ENCODE measurements around the gene TMEM239.
"Not testable (repeated sequence)": the region's sequence is repeated elsewhere in the genome, so short reads cannot be mapped to it uniquely, and the experiment has no call there.

Gene TMEM239

DNA sequence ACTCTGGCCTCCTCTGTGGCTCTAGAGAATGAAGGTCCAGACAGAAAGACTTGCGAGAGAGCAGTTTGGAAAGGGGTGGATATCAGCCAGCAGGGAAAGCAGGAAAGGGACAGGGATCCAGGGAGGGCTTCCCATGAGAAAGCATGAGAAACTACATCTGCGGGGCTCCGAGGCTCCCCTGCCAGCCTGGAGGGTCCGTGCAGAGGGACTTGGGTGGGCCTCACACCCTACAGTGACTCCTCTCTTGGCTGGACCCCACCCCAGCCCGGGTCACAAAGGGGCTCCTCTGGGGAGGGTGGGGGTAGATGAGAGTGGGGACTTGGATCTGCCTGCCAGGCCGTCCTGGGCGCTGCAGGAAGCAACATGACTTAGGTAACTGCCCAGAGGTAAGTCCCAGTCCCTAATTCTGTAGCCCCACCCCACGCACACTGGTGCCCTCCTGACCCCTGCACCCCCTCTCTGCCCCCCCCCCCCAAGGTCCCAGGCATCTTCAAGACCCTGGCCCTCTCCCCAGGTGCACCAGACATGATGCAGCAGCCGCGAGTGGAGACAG, at the start of gene TMEM239:
TMEM239 (plus strand) TSS at position 335 of the 553 bp plus-strand sequence; CDS start at position 526, 191 bp downstream.
- DNase-seq, result no peak

DNA sequence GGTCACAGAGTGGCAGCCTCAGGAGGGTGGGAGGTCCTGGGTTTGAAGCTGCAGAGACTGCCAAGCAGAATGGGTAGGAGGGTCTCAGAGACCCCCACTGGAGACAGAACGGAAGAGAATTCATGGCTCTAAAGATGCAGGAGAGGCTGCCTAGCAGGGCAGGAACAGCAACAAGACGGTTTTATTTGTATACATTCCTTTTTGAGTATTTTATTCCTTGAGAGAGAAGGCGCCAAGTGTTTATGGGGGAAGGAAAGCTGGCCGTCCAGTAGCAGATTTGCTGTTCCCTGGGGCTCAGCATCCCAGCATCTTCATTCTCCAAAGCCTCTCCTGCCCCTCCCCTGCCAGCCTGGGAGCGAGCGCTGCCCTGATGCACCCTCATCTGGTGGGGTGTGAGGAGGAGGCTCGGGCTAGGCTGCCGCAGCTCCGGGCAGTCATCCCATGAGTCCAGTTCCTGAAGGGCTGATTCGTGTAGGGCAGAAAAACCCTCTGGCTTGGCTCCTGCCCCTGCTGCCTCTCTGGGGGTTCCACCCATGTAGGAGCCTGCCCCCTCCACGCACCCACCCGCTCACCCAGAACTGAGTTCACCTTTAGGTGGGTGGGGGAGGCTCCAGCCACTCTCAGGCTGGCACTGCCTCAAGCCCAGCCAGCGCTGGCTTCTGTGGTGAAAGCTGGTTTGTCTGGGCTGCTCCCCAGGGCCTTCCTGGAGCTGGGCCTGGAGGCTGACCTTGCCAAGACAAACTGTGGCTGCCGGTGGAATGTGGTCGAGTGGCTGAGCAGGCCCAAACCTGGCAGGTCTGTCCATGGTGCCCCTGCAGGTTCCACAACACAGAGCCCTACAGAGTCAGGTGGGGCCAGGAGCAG, 48.2 kb upstream of the TMEM239 start:
- DNase-seq, result no peak

DNA sequence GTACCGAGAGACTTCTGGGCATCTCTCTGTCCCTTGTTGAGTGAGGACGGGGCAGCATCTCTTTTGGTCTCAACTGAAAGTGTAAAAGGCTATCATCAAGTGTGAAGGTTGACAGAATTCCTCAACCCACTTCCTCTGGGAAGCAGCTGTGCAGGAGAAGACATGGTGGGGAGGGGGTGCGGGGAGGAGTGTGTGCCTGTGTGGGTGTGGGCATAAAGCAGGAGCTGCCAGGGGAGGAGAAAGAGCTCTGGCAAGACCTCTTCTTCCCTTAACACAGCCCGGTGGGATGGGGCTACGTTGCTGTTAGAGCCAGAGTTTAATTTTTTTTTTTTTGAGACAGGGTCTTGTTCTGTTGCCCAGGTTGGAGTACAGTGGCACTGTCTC, 47.5 kb upstream of the TMEM239 start:
- no peak for DNase-seq

DNA sequence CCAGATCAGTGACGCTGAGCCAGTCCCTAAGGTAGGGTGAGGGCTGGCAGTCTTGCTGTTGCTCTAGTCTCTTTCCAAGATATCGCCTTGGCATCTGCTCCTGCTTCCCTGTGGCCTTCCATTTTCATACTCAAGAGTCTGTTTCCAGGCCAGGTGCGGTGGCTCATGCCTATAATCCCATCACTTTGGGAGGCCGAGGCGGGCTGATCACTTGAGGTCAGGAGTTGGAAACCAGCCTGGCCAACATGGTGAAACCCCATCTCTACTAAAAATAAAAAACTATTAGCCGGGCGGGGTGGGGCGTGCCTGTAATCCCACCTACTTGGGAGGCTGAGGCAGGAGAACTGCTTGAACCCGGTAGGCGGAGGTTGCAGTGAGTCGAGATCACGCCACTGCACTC, 46.1 kb upstream of the TMEM239 start:
- DNase-seq, result not testable (repeated sequence)

DNA sequence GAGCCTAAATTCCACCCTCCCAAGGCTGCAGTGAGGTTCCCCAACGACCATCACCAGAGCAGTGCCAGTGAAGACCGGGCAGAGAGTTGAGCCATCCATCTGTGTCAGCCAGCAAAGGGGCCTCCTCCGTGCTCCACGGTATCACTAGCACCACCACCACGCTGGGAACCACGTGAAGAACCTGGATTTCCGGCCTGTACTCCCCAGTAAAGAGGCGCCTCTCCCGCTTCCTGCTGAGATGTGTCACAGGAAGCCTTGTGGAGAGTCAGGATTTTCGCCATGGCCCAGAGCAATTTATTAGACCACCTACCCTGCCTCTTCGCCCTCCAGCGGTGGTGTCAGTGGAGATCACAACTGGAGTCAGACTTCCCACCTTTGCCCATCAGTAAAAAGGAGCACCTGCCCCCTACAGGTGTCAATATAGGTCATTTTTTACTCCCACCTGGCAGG, 44.5 kb upstream of the TMEM239 start:
- DNase-seq, result no peak

DNA sequence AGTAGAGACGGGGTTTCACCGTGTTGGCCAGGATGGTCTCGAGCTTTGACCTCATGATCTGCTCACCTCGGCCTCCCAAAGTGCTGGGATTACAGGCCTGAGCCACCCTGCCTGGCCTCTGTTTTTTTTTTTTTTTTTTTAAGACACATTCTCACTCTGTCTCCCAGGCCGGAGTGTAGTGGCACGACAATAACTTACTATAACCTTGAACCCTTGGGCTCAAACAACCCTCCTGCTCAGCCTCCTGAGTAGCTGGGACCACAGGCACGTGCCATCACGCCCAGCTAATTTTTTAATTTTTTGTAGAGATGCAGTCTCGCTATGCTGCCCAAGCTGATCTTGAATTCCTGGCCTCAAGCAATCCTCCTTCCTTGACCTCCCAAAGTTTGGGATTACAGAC, 42.4 kb upstream of the TMEM239 start:
- no peak for DNase-seq

DNA sequence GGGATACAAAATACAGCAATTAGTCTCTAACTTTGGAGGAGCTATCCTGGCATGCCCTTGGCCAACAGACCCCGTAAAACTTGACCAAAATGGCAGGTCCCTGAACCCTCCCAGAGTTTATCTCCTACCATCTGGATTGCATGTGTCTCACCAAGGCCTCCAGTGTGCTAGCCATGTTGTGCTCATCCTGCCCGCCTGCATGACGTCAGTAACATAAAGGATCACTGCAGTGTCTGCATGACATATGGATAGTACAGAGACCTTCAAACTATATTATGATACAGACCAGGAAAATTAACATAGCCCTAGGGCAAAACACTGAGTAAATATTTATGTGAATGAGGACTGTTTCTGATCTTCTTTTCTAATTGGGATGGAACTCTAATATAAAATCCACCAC, 41.0 kb upstream of the TMEM239 start:
- no peak for DNase-seq

DNA sequence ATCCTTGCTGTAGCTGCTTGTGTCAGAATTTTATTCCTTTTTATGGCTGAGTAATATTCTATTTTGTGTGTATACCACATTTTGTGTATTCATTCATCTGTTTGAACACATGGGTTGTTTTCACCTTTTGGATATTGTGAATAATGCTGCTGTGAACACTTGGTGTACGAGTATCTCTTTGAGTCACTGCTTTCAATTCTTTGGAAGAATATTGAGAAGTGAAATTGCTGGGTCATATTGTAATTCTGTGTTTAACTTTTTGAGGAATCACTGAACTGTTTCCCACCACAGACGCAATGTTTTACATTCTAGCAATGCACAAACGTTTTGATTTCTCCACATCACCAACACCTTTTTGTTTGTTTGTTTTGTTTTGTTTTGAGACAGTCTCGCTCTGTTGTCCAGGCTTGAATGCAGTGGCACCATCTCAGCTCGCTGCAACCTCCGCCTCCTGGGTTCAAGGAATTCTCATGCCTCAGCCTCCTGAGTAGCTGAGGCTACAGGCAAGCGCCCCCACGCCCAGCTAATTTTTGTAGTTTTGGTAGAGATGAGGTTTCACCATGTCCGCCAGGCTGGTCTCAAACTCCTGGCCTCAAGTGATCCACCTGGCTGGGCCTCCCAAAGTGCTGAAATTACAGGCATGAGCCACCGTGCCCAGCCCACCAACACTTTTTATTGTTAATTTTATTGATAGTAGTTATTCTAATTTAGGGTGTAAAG, 37.4 kb upstream of the TMEM239 start:
- DNase-seq, result no peak

DNA sequence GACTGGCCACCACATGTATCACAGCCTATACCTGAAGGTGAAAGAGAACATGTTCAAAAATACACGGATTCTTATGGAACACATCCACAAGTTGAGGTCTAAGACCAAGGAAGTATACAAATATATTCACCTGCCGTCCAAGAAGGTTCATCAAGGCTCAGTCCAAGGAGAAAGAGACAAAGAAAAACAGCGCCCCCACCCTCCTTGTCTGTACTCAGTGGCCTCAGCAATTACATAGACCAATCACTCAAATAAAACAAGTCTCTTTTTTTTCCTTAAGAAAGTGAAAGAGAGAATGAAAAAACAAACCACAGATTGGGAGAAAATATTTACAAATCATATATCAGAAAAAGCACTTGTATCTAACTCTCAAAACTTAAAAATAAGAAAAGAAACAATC, 35.2 kb upstream of the TMEM239 start:
- no peak for DNase-seq

DNA sequence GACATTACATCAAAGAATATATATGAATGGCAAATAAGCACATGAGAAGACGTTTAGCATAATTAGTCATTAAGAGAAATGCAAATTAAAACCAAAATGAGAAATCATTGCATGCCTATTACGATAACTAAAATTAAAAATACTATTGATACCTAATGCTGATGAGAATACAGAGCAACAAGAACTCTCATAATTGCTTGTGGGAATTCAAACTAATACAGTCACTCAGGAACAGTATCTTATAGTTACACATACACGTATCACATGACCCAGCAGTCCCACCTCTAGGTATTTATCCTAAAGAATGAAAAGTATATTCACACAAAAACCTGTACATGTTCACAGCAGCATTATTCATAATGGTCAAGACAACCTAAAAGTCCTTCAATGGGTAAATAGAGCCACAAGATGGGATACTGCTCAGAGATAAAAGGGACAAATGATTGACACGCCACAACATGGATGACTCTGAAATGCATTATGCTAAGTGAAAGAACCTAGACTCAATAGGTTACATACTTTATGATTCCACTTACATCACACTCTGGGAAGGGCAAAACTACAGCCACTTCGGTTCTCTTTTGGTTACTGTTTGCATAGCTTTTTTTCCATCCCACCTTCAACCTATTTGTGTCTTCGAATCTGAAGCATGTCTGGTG, 32.1 kb upstream of the TMEM239 start:
- no peak for DNase-seq

DNA sequence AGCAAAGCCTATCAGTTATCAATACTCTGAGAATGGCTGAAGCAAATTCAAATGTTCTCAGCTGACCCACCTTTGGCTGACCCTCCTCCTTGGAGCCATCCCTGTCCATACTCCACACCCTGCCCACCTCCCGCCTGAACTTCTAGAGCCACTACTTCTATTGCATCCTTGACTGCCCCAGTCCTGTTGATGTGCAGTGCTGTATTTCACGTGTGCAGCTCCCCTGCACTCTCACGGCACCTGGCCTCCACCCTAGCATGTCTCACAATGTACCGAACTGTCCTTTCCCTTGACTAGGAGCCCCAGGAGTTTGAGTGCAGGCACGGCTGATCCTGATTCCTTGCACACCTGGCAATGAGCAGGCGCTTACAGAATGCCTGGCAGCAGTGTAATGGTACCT, 22.7 kb upstream of the TMEM239 start:
- DNase-seq, result no peak

DNA sequence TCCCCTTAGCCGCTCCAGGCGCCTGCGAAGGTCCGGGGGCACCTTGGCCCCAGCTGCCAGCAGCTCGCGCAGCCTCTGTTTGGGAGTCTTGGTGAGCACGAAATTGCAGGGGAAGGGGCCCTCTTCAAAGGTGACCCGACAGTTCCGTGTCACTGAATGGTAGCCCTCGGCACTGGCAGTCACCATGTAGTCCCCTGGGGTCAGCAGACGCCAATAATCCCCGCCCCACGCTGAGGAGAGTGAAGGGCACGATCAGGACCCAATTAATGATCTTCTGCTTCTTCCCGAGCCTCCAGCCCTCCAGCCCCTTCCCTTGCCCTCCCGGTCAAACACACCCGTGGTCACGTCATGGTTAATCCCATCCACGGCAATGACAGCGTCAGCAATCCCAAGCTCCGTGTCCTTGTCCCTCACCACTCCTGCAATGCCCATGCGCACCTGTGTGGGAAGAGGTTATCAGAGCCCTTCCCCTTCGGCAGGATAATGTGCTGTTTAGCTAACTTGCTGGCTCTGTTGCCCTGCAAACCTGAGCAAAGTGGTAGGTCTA, 21.9 kb upstream of the TMEM239 start:
- DNase-seq, result no peak

DNA sequence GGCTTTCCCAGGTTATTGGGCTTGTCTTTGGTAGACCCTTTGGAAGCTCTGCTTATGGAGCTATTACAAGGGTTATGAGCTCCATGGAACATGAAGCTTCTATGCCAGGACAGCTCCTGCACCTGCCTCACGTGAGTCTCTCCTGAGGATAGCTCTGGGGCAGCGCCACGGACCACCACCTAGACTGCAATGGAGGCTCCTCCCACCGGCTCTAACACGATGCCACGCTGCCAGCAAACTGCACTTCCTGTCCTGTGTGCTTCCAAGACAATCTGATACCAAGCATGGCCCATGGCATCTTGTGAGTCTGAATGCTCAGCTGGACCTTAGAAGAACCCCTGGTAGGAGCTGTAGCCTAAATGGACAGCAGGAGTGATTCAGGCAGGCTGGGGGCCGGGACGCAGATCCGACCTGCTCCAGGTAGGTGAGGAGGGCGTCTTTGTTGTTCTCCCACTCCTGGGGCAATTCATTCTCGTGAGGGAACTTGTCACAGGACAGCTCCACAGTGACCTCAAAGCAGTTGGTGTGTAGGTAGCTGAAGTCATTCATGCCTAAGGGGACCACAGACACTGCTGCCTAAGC, 21.2 kb upstream of the TMEM239 start:
- DNase-seq, result no peak

DNA sequence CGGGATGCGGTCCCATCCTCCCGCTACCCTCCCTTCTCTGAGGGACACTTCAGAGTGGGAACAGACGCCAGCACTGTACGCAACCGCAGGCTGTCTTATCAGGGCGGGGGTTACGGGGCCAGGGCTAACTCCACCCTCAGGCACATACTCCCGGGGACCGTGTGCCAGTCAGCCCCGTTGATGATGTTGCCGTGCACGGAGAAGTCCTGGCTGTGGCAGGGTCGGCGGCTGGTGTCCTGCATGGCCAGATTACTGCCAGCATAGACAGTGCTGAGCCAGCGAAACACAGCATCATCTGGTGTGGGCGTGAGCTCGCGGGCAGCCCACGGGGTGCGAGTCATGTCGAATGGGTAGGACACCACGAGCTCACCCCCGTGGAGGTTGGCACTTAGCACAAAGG, 20.7 kb upstream of the TMEM239 start:
- no peak for DNase-seq

DNA sequence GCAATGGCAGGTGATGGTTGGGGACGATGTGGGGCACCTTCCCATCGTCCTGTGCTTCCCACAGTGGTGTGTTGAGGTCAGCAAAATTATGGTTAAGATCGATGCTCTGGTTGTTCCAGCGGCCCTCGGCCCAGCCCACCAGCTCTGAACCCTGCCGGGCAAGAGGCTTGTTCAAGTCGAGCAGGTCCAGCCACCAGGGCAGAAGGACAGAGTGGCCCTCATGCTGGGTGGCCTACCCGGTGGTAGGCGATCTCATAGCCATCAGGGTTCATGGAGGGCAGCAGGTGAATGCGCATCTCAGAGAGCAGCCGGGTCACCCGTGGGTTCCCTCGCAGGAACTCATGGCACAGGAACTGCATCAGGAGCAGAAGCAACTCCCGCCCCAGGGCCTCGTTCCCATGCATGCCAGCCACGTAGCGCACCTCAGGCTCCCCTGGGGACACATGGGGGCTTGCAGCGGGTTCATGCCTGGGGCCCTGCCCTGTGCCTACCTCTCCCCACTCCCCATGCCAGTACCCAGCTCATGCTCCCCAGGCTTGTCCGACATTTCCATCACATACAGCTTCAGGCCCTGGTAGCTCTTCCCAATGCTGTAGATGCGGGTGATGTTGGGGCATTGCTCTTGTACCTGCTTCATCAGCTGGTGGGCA, 20.0 kb upstream of the TMEM239 start:
- DNase-seq, result no peak

DNA sequence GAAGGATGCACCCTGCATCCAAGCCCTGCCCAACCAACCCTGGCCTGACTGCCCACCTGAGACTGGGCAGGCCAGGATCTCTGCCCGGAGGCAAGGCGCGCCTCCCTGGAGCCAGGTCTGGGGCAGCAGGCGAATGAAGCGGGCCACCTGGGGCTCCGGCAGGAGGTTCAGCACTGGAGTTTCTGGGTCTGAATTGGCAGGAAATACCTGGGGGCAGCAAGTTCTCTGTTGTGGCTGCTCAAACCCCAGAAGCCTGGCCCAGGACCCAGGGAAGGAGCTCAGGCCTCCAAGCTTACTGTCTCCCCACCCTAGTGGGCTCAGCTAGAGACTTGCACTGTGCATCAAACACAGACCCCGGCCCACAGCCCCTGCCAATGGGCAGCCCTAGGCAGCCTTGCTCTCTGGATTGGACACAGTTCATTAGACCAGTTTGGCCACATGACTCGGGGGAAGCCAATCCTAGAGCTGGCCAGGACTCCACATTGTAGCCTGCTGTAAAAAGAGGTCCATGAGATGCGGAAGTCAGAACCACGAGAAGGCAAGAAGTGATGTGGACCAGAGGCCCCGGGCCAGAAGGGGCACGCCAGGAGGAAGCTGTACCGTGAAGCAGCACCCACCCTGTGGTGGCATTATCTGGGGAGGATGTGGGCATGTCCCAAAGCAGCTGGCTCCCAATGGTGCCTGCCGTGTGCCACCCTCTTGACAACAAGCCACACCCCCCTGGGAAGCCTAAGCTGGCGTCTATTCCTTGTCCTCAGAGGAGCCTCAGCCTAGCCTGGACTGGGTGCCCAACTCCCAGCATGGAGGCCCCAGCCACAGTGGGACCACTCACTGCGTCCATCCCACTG, 18.8 kb upstream of the TMEM239 start:
- no peak for DNase-seq

DNA sequence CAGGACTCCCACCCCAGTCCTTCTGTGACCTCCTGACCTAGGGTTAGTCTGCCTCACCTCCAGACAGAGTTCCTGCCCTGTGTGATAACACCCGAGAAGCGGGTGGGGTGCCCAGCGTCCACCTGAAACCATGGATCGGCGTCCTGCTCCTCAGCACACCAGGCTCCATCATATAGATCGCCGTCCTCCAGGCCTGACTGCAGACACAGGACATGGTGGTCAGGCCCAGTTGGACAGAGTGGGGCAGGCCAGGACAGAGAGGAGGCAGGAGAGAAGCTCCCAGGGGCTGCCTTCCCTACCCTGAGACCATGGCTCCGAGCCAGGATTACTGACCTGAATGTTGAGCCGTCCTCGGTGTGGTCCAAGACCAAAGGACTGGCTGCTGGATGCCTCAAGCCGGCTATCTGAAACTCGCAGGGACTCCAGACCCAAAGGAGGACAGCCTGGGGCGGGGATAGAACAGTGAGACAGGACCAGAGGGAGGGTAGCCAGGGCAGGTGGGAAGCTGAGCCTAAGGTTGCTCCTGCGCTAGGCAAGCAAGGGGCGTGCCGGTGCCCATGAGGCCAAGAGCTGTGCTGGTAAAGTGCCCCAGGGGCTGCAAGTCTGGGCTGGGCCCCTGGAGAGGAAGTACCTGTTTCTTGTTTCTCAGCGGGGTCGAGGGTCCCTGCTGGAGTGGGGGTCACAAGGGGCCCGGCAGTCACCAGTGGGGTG, 17.9 kb upstream of the TMEM239 start:
- no peak for DNase-seq

DNA sequence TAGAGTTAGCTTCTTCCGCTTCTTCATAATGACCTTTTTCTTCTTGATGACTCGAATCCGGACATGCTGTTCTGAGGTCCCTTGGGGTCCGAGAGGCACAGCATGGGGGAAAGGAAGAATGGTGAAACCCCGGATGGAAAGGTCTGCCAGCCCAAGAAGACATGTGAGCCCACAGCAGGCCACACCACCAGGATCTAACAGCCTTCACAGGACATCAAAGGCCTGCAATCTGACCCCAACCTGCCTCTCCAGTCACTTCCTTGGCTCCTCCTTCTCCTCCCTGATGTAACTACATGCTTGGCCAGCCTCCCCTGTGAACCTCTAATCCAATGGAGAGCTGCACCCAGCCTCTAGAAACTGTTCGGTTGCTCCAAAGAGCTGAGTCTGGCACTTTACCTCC, 17.4 kb upstream of the TMEM239 start:
- no peak for DNase-seq

DNA sequence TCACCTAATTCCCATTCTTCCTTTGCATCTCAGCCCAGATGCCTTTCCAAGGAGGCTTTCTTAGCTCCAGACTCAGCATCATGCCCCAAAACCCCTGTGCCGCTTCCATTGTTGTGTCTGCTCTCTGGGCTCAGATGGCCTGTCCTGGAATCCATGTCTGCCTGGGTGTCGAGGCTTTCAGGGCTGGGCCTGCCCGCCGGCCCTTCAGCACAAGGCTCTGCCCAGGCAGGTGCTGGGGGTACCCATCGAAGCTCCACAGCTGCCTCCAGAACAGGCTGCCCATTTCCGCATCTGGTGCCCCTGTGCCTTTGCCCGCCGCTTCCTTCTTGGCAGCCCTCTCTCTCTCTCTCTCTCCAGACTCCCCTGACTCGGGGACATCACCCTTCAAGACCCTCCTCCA, 16.9 kb upstream of the TMEM239 start:
- DNase-seq, result no peak
